ELF-1 (cell line): ENCODE measurements around the gene USP28.
"Not testable (repeated sequence)": the region's sequence is repeated elsewhere in the genome, so short reads cannot be mapped to it uniquely, and the experiment has no call there.

Source experiments
- DNase-seq: peaks from one replicate; pipeline ENCODE4 v3.0.0-alpha.2; 2016; ENCODE audit warnings: low read depth, low spot score

Gene USP28

DNA sequence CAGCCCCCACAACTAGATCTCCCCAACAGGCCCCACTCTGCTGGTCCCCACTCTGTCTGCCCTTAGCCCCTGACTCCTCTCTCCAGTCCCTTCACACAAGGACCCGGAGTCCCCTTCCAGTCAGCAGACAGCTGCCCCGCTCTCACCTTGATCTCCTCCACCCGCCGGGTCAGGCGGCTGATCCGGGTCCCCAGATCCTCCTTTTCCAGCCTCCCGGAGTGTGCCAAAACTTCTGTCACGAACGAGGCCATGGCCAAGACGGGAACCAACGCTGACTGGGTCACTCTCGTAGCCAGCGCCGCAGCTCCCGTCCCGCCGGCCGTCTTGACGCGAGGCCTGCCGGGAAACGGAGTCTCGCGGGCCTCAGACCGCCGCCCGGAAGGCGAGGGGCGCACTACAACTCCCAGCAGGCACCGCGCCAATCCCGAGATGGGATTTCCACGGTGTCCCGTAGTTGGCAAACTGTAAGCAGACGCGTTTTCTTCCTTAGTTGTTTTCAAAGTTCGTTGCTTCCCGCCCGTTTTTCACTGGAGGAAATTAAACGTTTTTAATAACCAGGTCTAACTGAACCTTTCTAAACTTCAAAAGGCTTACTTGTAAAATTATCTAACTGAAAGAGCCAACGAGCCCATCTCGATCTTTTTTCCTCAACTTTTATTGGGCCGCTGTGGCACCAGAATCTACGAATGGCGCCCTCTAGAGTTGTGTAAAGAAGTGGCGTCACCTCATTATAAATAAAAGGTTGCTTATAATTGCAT, 101.8 kb downstream of the USP28 start, which contains the start of gene ZW10:
ZW10 (minus strand) TSS at position 277 of the 758 bp plus-strand sequence; CDS start at position 251, 26 bp downstream.
- peak; percentile 97 for DNase-seq

DNA sequence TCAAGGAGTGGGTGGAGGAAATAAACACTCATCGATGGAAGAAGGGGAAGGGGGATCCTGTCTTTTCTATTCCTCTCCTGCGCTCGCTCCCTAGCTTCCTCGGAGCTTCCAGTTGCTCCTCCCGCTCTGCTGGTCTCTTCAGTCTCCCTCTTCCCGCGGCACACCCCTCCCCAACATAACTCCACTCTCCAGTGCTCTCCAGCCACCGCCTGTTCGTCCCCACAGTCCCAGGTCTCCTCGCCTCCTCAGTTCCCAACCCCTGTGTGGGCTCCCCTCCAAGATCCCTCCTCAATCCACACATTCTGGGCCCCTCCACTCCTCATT, 102.3 kb downstream of the USP28 start:
- DNase-seq: no peak

- DNase-seq: no peak
Measured at GRCh38 chr11:113771964-113772363, 103.4 kb downstream of the USP28 start.

GRCh38 chr11:113764527-113765219, 110.7 kb downstream of the USP28 start:
- no peak for DNase-seq

DNA sequence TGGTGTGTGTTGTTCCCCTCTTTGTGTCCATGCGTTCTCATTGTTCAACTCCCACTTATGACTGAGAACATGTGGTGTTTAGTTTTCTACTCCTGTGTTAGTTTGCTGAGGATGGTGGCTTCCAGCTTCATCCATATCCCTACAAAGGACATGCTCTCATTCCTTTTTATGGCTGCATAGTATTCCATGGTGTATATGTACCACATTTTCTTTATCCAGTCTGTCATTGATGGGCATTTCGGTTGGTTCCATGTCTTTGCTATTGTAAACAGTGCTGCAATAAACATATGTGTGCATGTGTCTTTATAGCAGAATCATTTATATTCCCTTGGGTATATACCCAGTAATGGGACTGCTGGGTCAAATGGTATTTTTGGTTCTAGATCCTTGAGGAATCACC, 112.3 kb downstream of the USP28 start:
- not testable (repeated sequence) for DNase-seq

GRCh38 chr11:113760241-113760640, 115.1 kb downstream of the USP28 start:
- DNase-seq: no peak

GRCh38 chr11:113752932-113753331, 122.4 kb downstream of the USP28 start:
- DNase-seq: no peak
